ENCODE data around the gene WDR18.

WDR18 gene

DNA sequence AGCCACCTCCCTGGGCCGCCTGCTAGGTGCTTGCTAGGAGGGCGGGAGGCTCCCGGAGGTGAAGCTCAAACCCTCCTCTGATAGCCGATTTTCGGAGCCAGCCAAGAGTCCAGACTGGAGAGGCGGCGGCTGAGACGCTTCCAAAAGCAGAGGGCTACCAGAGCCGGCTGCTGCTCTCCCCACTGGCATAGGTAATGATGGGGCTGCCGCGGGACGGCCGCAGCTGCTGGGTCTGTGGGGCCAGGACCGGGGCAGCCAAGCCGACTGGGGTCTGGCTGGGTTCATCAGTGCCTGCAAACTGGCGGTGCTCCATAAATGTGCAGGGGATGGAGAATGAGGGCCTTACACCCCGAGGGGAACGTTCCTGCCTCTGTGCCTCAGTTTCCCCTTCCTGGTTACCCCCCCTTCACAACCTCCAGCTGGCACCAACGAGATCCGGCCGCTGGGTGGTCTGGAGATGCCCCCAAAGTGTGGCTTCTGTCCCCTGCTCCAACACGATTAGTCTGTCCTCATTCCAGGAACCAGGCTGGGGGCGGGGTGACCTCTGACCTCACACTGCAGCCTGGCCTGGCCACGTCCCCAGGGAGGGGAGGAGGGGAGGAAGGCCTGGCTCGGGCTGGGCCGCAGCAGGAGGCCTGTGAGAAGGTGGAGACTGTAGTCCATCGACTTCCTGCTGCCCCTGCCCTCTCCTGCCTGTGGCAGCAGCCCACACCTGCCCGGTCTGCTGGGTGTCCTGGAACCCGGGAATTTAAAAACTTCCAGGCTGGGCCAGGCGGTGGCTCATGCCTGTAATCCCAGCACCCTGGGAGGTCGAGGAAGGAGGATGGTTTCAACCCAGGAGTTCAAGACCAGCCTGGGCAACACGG, 3.8 kb upstream of the WDR18 start:
- Histone ChIP-seq H3K27ac (no peak overlapping the region), H3K9me3 (ENCODE audit: low read depth, low read length) (no peaks in the 10 kb centered on the region), H3K9ac (ENCODE audit: insufficient read length) (no peak overlapping the region), H3K4me3 (no peak overlapping the region), H3K36me3 (ENCODE audit: insufficient read depth, low read length) (no peaks in the 10 kb centered on the region; the same call in 1 of the 2 replicates)
- no peak for TF ChIP-seq EZH2 (IDR thresholded peaks at IDR 0.05)
- no peak for TF ChIP-seq FOXP2 (optimal IDR thresholded peaks at IDR 0.05; ENCODE audit: control extremely low read depth, extremely low read length, insufficient read depth)
- no peak for TF ChIP-seq POLR2AphosphoS5 (IDR thresholded peaks at IDR 0.05; ENCODE audit: borderline replicate concordance, low read depth, low read length)
- DNase-seq (ENCODE audit: low read depth, low spot score): no peak

DNA sequence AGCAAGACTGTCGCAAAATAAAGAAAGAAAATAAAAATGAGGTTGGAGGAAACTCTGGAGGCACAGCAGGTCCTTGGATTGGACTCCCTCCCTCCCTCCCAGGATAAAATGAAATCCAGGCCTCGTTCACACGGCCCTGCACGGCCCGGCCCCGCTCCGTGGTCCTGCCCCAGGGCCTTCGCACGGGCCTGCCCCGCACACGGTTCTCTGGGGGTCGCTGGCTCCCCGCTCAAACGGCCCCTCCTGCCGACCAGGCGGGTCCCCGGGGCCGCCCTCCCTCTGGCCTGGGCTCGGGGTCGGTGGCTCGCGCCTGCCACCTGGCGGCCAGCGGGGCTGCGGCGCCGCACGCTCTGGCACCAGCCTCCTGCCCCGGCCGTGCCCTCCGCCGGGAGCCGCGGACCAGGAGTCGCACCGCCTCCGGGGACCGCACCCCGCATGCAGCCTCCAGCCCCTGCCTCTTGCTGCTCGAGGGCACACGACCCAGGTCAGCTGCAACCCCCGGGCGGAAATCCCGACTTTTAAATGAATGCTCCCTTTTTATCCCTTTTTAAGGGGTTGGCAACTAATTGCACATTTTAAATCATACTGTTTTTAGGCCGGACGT, 1.5 kb upstream of the WDR18 start:
- TF ChIP-seq POLR2AphosphoS5 (IDR thresholded peaks at IDR 0.05; ENCODE audit: borderline replicate concordance, low read depth, low read length): no peak
- TF ChIP-seq EZH2 (IDR thresholded peaks at IDR 0.05): no peak
- TF ChIP-seq FOXP2 (optimal IDR thresholded peaks at IDR 0.05; ENCODE audit: control extremely low read depth, extremely low read length, insufficient read depth): no peak
- no peak overlapping the region for H3K9ac ChIP-seq (ENCODE audit: insufficient read length)
- no peaks in the 10 kb centered on the region for H3K9me3 ChIP-seq (ENCODE audit: low read depth, low read length)
- peak overlapping the region; percentile 78 for H3K4me3 ChIP-seq
- no peak for DNase-seq (ENCODE audit: low read depth, low spot score)
- peaks cover 18% of the 10 kb centered on the region; the same call in 1 of the 2 replicates for H3K36me3 ChIP-seq (ENCODE audit: insufficient read depth, low read length)
- peak overlapping the region; percentile 57; the same call in 1 of the 2 replicates for H3K27ac ChIP-seq

DNA sequence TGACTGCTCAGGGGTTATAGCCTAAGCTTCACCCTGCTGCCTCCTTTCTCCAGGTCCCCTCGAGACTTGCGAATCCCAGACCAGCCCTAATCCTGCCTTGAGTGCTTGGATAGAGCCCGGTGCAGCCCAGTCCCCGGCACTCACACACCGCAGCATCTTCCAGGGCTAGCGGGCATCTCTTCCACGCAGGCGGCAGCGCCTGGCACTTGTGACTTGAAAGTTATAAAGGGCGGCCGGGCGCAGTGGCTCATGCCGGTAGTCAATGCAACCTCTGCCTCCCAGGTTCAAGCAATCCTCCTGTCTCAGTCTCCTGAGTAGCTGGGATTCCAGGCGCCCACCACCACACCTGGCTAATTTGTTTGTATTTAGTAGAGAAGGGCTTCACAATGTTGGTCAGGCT, 1.9 kb downstream of the WDR18 start:
- Histone ChIP-seq H3K9me3 (ENCODE audit: low read depth, low read length) (no peaks in the 10 kb centered on the region), H3K9ac (ENCODE audit: insufficient read length) (no peak overlapping the region), H3K4me3 (no peak overlapping the region), H3K36me3 (ENCODE audit: insufficient read depth, low read length) (peaks cover 32% of the 10 kb centered on the region; the same call in 1 of the 2 replicates), H3K27ac (no peak overlapping the region)
- TF ChIP-seq POLR2AphosphoS5 (IDR thresholded peaks at IDR 0.05; ENCODE audit: borderline replicate concordance, low read depth, low read length) (no peak), FOXP2 (optimal IDR thresholded peaks at IDR 0.05; ENCODE audit: control extremely low read depth, extremely low read length, insufficient read depth) (no peak), EZH2 (IDR thresholded peaks at IDR 0.05) (no peak)
- DNase-seq (ENCODE audit: low read depth, low spot score): no peak

GRCh38 chr19:988081-988480, 3.9 kb downstream of the WDR18 start:
- Histone ChIP-seq H3K27ac (no peak overlapping the region), H3K4me3 (no peak overlapping the region), H3K36me3 (ENCODE audit: insufficient read depth, low read length) (peaks cover 33% of the 10 kb centered on the region; the same call in 1 of the 2 replicates), H3K9ac (ENCODE audit: insufficient read length) (no peak overlapping the region), H3K9me3 (ENCODE audit: low read depth, low read length) (no peaks in the 10 kb centered on the region)
- no peak for DNase-seq (ENCODE audit: low read depth, low spot score)
- TF ChIP-seq POLR2AphosphoS5 (IDR thresholded peaks at IDR 0.05; ENCODE audit: borderline replicate concordance, low read depth, low read length) (no peak), EZH2 (IDR thresholded peaks at IDR 0.05) (no peak), FOXP2 (optimal IDR thresholded peaks at IDR 0.05; ENCODE audit: control extremely low read depth, extremely low read length, insufficient read depth) (no peak)

DNA sequence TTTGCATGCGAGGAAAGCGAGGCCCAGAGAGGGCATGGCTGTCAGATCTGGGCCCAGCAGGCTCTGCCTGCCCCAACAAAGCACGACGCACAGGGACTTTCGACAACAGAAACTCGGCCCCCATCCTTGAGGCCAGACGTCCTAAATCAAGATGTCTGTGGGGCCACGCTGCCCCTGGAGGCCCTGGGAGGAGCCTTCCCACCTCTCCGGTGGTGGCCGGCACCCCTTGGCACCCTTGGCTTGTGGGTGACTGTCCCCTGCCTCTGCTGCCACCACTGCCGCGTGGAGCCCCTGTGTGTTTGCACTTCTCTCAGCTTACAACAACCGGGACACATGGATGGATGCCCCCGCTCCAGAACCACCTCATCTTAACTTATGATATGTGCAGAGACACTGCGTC, 4.4 kb downstream of the WDR18 start:
- H3K4me3 ChIP-seq: no peak overlapping the region
- no peak for DNase-seq (ENCODE audit: low read depth, low spot score)
- no peak overlapping the region for H3K9ac ChIP-seq (ENCODE audit: insufficient read length)
- H3K36me3 ChIP-seq (ENCODE audit: insufficient read depth, low read length): peaks cover 35% of the 10 kb centered on the region; the same call in 1 of the 2 replicates
- H3K9me3 ChIP-seq (ENCODE audit: low read depth, low read length): no peaks in the 10 kb centered on the region
- no peak for TF ChIP-seq POLR2AphosphoS5 (IDR thresholded peaks at IDR 0.05; ENCODE audit: borderline replicate concordance, low read depth, low read length)
- no peak overlapping the region for H3K27ac ChIP-seq

- no peak for DNase-seq (ENCODE audit: low read depth, low spot score)
- no peaks in the 10 kb centered on the region for H3K9me3 ChIP-seq (ENCODE audit: low read depth, low read length)
- no peak overlapping the region for H3K9ac ChIP-seq (ENCODE audit: insufficient read length)
- H3K36me3 ChIP-seq (ENCODE audit: insufficient read depth, low read length): peaks cover 38% of the 10 kb centered on the region; the same call in 1 of the 2 replicates
- TF ChIP-seq EZH2 (IDR thresholded peaks at IDR 0.05) (no peak), POLR2AphosphoS5 (IDR thresholded peaks at IDR 0.05; ENCODE audit: borderline replicate concordance, low read depth, low read length) (no peak), FOXP2 (optimal IDR thresholded peaks at IDR 0.05; ENCODE audit: control extremely low read depth, extremely low read length, insufficient read depth) (no peak)
- no peak overlapping the region for H3K27ac ChIP-seq
- no peak overlapping the region for H3K4me3 ChIP-seq
Observed at GRCh38 chr19:989381-990081, 5.4 kb downstream of the WDR18 start.

- DNase-seq (ENCODE audit: low read depth, low spot score): no peak
- H3K9me3 ChIP-seq (ENCODE audit: low read depth, low read length): no peaks in the 10 kb centered on the region
- no peak overlapping the region for H3K9ac ChIP-seq (ENCODE audit: insufficient read length)
- H3K27ac ChIP-seq: no peak overlapping the region
- TF ChIP-seq FOXP2 (optimal IDR thresholded peaks at IDR 0.05; ENCODE audit: control extremely low read depth, extremely low read length, insufficient read depth) (no peak), POLR2AphosphoS5 (IDR thresholded peaks at IDR 0.05; ENCODE audit: borderline replicate concordance, low read depth, low read length) (no peak), EZH2 (IDR thresholded peaks at IDR 0.05) (no peak)
- peaks cover 38% of the 10 kb centered on the region; the same call in 1 of the 2 replicates for H3K36me3 ChIP-seq (ENCODE audit: insufficient read depth, low read length)
- H3K4me3 ChIP-seq: no peak overlapping the region
Observed at GRCh38 chr19:990119-990571, 6.0 kb downstream of the WDR18 start.

- TF ChIP-seq EZH2 (IDR thresholded peaks at IDR 0.05) (no peak), POLR2AphosphoS5 (IDR thresholded peaks at IDR 0.05; ENCODE audit: borderline replicate concordance, low read depth, low read length) (no peak), FOXP2 (optimal IDR thresholded peaks at IDR 0.05; ENCODE audit: control extremely low read depth, extremely low read length, insufficient read depth) (no peak)
- no peak overlapping the region for H3K27ac ChIP-seq
- peaks cover 35% of the 10 kb centered on the region; the same call in 1 of the 2 replicates for H3K36me3 ChIP-seq (ENCODE audit: insufficient read depth, low read length)
- H3K4me3 ChIP-seq: no peak overlapping the region
- H3K9ac ChIP-seq (ENCODE audit: insufficient read length): no peak overlapping the region
- no peaks in the 10 kb centered on the region for H3K9me3 ChIP-seq (ENCODE audit: low read depth, low read length)
- DNase-seq (ENCODE audit: low read depth, low spot score): no peak
Observed at GRCh38 chr19:990746-991145, 6.6 kb downstream of the WDR18 start.

Data from SK-N-MC (cell line).